Lower lobe of right lung (tissue), 2 donors: ENCODE data around the gene TM7SF2. TPM values are rescaled to one million over a fixed set of nuclear protein-coding genes. Genes with fewer than 3 reads are reported as not detected.

ENCODE experiments used
- ATAC-seq, 2 donors: fragments of 200-7000 bp; cut with Tn5 transposase; one replicate each; pipeline ENCODE4 v1.9.1; 2020 to 2022; ENCODE audit warnings: mild to moderate bottlenecking in 2 of 2, moderate library complexity in 2 of 2
- DNase-seq: peaks from one replicate; pipeline ENCODE4 v3.0.0-alpha.2; 2020
- H3K27ac ChIP-seq: fragments of 200-600 bp; one replicate; pipeline ENCODE4 v1.8.0; 2022
- H3K27me3 ChIP-seq: fragments of 200-600 bp; one replicate; pipeline ENCODE4 v1.8.0; 2022; ENCODE audit warnings: low read depth
- H3K36me3 ChIP-seq: fragments of 200-600 bp; one replicate; pipeline ENCODE4 v1.8.0; 2022; ENCODE audit warnings: mild to moderate bottlenecking
- H3K4me1 ChIP-seq: fragments of 200-600 bp; one replicate; pipeline ENCODE4 v1.8.0; 2022
- H3K4me3 ChIP-seq: fragments of 200-600 bp; one replicate; pipeline ENCODE4 v1.8.0; 2022; ENCODE audit warnings: mild to moderate bottlenecking
- H3K9me3 ChIP-seq: fragments of 200-600 bp; one replicate; pipeline ENCODE4 v1.8.0; 2022
- intact Hi-C: fragments of 100-400 bp; cut with DNase I; formaldehyde crosslinking; loops from one replicate; pipeline ENCODE4 v1.11.0; 2022
- total RNA-seq: library from RNA; stranded (reverse); fragmentation: NEBNext Ultra II Directional; extraction: Animal tissue kit (Norgen Biotek cat#: 25700); gene quantifications from one replicate; pipeline ENCODE4 v1.2.1, GENCODE V29; 2021
- TF ChIP-seq, protein P1 (sequence below): fragments of 200-600 bp; IDR thresholded peaks from one replicate; pipeline ENCODE4 v1.8.0; 2022; ENCODE audit warnings: antibody characterized with exemption, mild to moderate bottlenecking
- donor health status: DM: no; HTN: yes; CAD: no; lungs with severe emphysema.

The TM7SF2 gene
- total RNA-seq, 1 donor from 2014 or later, result 38.8 TPM

GRCh38 chr11:65151331-65151899 is 39.7 kb downstream of the TM7SF2 start:
- no peaks in the 10 kb centered on the region for H3K36me3 ChIP-seq
- DNase-seq (no peak), ATAC-seq (no peak)
- no peaks in the 10 kb centered on the region for H3K27me3 ChIP-seq
- H3K4me3 ChIP-seq, result no peak overlapping the region
- peaks cover 26% of the 10 kb centered on the region for H3K4me1 ChIP-seq
- peak overlapping the region; percentile 72 for H3K27ac ChIP-seq
- TF ChIP-seq, protein P1, sequence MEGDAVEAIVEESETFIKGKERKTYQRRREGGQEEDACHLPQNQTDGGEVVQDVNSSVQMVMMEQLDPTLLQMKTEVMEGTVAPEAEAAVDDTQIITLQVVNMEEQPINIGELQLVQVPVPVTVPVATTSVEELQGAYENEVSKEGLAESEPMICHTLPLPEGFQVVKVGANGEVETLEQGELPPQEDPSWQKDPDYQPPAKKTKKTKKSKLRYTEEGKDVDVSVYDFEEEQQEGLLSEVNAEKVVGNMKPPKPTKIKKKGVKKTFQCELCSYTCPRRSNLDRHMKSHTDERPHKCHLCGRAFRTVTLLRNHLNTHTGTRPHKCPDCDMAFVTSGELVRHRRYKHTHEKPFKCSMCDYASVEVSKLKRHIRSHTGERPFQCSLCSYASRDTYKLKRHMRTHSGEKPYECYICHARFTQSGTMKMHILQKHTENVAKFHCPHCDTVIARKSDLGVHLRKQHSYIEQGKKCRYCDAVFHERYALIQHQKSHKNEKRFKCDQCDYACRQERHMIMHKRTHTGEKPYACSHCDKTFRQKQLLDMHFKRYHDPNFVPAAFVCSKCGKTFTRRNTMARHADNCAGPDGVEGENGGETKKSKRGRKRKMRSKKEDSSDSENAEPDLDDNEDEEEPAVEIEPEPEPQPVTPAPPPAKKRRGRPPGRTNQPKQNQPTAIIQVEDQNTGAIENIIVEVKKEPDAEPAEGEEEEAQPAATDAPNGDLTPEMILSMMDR, result no peak
- no peaks in the 10 kb centered on the region for H3K9me3 ChIP-seq
- intact Hi-C loops, result no loop called here

DNA sequence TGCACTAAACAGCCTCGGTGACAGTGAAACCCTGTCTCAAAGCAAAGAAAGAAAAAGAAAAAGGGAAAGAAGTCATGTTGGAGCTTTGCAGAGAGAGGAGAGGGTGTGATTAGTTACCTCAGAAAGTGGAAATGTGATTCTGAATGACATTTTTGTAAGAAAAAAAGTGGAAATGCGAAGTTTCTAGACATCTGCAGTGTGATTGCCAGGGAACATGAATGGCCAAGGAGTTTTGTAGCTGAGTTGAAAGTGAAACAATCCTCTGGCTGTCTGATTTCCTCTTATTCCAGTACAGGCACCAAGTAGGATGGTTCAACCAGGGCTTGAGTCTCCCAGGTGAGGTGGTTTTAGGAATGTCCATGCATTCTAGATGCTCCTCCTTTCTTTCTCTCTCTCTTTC is 40.5 kb downstream of the TM7SF2 start:
- no peak for ATAC-seq
- Histone ChIP-seq H3K27ac (peak overlapping the region; percentile 72), H3K4me3 (no peak overlapping the region), H3K9me3 (no peaks in the 10 kb centered on the region), H3K36me3 (no peaks in the 10 kb centered on the region), H3K4me1 (peaks cover 26% of the 10 kb centered on the region), H3K27me3 (no peaks in the 10 kb centered on the region)
- TF ChIP-seq, protein P1, result no peak
- DNase-seq, result no peak
- intact Hi-C loops, result no loop called here

DNA sequence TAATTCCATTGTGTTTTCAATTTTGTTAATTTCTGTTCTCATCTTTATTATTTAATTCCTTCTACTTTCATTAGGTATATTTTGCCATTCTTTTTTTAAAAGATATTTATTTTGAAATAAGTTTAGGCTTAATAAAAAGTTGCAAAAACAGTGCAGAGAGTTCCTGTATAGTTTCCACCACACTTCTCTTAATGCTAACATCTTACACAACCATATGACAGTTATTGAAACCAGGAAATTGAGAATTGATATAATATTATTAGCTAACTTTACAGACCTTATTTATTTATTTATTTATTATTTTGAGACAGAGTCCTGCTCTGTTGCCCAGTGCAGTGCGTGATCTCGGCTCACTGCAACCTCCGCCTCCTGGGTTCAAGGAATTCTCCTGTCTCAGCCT is 44.6 kb downstream of the TM7SF2 start:
- no peak overlapping the region for H3K4me3 ChIP-seq
- ATAC-seq (no peak), DNase-seq (no peak)
- no peaks in the 10 kb centered on the region for H3K9me3 ChIP-seq
- H3K27me3 ChIP-seq, result no peaks in the 10 kb centered on the region
- intact Hi-C loops, result no loop called here
- no peak overlapping the region for H3K27ac ChIP-seq
- peaks cover 13% of the 10 kb centered on the region for H3K4me1 ChIP-seq
- TF ChIP-seq, protein P1, result no peak
- no peaks in the 10 kb centered on the region for H3K36me3 ChIP-seq

- Histone ChIP-seq H3K4me3 (no peak overlapping the region), H3K27me3 (no peaks in the 10 kb centered on the region), H3K27ac (no peak overlapping the region), H3K9me3 (no peaks in the 10 kb centered on the region), H3K36me3 (no peaks in the 10 kb centered on the region), H3K4me1 (peaks cover 6% of the 10 kb centered on the region)
- no peak for DNase-seq
- no peak for ATAC-seq
- intact Hi-C loops, result no loop called here
- TF ChIP-seq, protein P1, result no peak
Measured at GRCh38 chr11:65156926-65157325, 45.3 kb downstream of the TM7SF2 start.

- Histone ChIP-seq H3K36me3 (no peaks in the 10 kb centered on the region), H3K9me3 (no peaks in the 10 kb centered on the region), H3K27me3 (no peaks in the 10 kb centered on the region), H3K4me1 (peaks cover 2% of the 10 kb centered on the region), H3K27ac (no peak overlapping the region), H3K4me3 (no peak overlapping the region)
- DNase-seq (no peak), ATAC-seq (peak in 1 of 2 donors; percentile 23)
- TF ChIP-seq, protein P1, result no peak
- intact Hi-C loops, result no loop called here
Measured at GRCh38 chr11:65157336-65157735, 45.7 kb downstream of the TM7SF2 start.

GRCh38 chr11:65159012-65159411 is 47.3 kb downstream of the TM7SF2 start:
- H3K4me3 ChIP-seq, result no peak overlapping the region
- intact Hi-C loops, result no loop called here
- no peak overlapping the region for H3K27ac ChIP-seq
- no peaks in the 10 kb centered on the region for H3K27me3 ChIP-seq
- no peaks in the 10 kb centered on the region for H3K36me3 ChIP-seq
- H3K4me1 ChIP-seq, result no peaks in the 10 kb centered on the region
- TF ChIP-seq, protein P1, result no peak
- H3K9me3 ChIP-seq, result no peaks in the 10 kb centered on the region
- no peak for ATAC-seq
- no peak for DNase-seq
